ENCODE data around the gene ZCCHC14.
"Not testable (repeated sequence)": the region's sequence is repeated elsewhere in the genome, so short reads cannot be mapped to it uniquely, and the experiment has no call there.

Gene ZCCHC14

GRCh38 chr16:87404764-87405625, 87.8 kb downstream of the ZCCHC14 start:
- no peak for DNase-seq

GRCh38 chr16:87395181-87395842, 97.5 kb downstream of the ZCCHC14 start:
- DNase-seq: no peak

DNA sequence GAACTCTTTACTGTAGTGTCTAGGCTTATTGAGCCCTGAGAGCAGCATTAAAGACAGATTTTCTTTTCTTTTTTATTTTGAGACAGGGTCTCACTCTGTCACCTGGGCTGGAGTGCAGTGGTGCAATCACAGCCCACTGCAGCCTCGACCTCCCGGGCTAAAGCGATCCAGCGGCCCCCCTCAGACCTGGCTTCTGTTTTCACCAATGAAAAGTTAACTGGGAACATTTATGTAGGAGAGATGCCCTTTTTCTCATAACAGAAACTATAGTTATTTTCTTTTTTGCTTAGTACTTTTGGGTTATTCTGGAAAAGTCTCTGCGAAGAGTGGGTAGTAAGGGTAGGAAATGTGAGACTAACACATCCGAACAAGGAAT, 99.2 kb downstream of the ZCCHC14 start:
- no peak for DNase-seq

GRCh38 chr16:87392821-87393679, 99.8 kb downstream of the ZCCHC14 start:
- DNase-seq: peak; percentile 66

DNA sequence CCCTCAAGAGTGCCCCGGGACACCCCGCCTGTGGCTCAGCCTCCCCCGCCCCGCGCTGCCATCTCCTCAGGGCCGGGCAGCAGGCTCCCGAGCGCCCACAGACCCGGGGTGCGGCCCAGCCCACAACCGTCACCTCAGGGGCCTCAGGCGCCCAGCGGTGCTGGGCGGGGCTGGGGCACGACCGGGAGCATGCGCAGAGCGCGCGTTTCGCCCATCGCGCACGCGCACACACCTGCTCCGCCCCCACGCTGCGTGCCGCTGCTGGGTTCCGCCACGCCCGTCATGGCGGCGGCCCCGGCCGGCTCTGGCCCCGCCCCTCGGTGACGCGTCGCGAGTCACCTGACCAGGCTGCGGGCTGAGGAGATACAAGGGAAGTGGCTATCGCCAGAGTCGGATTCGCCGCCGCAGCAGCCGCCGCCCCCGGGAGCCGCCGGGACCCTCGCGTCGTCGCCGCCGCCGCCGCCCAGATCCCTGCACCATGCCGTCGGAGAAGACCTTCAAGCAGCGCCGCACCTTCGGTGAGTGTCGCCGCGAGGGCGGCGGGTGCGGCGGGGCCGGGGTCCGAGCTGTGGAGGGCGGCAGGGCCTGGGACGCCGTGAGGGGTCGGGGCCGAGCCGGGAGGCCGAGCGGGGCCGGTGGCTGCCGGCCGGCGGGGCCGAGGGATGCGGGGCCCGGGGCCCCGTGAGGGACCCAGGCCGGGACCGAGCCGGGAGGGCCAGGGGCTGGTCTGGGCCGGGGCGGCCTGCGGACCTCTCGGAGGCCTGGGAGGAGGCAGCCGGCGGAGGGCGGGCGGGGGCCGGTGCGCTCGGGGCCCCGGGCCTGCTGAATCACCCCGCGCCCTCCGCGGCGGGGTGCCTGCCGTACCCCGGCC, 100.6 kb downstream of the ZCCHC14 start, which contains the start of gene MAP1LC3B:
MAP1LC3B (plus strand) TSS at position 387 of the 871 bp plus-strand sequence; CDS start at position 479, 92 bp downstream.
- peak; percentile 99 for DNase-seq

DNA sequence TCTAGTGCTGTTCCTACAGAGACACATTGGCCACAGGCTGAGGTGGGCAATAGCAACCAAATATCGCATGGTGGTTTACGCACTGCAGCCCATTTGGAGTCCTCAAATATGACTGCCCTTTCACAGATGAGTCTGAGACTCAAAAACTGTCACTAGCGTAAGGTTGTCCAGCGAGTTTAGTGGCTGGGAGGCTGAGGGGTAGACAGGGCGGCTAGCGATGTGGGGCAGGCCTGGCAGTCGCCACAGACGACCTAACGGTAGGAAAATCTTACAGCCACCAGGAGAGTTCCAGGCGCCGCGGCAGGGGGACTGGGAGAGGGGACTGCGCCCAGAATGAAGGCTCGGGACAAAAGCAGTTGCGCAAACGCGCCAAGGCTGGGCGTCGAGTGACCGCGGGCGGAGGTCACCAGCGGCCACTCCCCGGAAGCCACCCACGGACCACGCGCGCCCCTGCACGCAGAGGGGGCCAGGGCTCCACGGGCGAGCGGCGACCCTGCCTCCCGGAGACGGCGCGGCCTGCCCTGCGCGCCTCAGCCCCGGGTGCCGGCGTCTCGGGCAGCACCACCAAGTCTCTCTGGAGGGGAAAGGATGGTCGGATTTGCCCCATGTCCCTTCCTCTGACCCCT, 101.4 kb downstream of the ZCCHC14 start:
- no peak for DNase-seq

DNA sequence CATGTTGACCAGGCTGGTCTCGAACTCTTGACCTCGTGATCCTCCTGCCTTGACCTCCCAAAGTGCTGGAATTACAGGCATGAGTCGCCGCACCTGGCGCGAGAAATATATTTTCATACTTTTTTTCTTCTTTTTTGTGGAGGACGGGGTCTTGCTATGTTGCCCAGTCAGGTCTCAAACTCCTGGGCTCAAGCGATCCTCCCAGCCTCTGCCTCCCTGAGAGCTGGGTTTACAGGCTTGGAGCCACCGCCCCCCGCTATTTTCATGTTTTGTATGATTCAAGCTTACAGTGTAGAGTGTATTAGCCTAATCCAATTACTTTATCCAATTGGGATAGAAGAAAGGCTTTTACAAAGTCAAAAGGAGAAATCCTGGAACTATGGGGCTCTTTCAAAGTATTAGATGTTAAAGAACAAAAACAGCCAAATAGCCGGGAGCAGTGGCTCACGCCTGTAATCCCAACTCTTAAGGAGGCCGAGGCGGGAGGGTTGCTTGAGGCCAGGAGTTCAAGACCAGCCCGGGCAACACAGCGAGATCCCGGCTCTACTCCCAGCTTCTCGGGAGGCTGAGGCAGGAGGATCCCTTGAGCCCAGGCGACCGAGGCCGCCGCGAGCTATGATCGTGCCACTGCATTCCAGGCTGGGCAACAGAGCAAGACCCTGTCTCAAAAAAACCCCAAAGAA, 102.0 kb downstream of the ZCCHC14 start:
- no peak for DNase-seq

GRCh38 chr16:87389914-87390313, 102.9 kb downstream of the ZCCHC14 start:
- DNase-seq: not testable (repeated sequence)

GRCh38 chr16:87389245-87389644, 103.6 kb downstream of the ZCCHC14 start:
- DNase-seq: no peak

- DNase-seq: no peak
Observed at GRCh38 chr16:87388818-87389134, 104.0 kb downstream of the ZCCHC14 start.

DNA sequence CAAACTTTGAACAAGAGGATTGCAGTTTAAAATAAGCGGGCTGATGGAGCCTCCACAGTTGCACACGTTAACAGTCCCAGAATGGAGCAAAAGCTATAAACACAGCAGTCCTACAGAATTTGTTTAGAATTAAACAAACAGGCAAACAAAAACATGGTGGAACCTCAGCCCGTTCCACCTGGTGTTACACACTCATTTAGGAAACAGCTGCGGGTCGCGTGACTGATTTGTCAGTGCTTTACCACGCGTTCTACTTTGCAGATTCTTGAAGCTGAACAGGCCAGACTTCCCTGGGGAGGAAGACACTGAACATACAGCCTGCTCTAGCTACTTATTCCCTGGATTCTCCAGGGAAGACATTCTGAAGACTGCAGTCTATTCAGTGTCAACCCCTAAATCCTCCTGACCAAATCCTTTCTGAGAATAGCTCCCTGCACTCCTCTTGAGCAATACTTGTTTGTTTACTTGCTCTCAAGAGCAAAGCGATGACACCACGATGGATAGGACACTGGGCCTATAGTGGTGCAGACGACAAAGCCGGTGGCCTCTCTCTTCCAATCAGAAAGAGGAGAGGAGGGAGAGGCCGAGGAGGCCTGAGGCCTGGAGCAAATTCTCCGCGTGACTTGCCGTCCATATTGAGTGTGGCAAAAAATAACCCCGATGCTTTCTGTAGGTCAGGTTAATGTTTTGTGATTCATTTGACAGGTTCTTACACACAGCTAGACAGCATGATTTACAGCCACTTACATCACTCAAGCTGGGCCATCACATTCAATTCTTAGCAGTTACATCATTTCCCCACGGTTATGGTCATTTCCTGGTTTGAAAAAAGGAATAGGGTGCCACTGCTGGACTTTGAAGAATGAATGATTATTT, 104.6 kb downstream of the ZCCHC14 start:
- peak; percentile 87 for DNase-seq

DNA sequence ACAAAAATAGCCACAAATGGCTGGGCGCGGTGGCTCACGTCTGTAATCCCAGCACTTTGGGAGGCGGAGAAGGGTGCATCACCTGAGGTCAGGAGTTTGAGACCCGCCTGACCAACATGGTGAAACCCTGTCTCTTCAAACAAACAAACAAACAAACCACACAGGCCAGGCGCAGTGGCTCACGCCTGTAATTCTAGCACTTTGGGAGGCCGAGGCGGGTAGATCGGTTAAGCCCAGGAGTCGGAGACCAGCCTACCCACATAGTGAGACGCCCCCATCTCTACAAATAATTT, 108.0 kb downstream of the ZCCHC14 start:
- DNase-seq: not testable (repeated sequence)

- no peak for DNase-seq
Observed at GRCh38 chr16:87384162-87384874, 108.5 kb downstream of the ZCCHC14 start.

DNA sequence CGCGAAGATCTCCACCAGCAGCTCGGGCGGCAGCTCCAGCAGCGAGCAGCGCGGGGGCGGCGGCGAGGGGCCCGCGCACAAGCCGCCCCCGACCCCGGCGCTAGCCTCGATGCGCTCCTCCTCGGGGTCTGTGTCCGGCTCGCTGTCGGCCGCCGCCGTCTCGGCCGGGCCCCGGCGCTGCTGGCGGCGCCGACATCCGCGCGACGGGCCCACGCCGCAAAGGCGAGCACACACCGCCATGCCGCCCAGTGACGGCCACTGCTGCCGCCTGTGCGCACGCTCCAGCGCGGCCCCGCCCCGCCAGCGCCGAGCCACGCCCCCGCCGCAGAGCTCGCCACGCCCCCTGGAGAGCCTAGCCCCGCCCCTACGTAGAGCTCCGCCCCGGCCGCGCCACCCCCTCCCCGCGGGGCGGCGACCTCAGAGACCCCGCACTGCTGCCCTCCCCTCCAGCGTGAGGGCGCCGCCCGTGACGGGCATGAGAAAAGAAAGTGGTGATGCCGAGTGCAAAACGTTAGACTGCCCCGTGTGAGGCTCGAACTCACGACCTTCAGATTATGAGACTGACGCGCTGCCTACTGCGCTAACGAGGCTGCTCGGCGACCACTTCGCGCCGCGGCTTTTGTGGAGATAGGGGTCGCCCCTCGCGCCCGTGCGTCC, 109.2 kb downstream of the ZCCHC14 start, which contains the start of gene FBXO31:
FBXO31 (minus strand) TSS at position 272 of the 657 bp plus-strand sequence; CDS start at position 240, 32 bp downstream.
- DNase-seq: peak; percentile 96

- DNase-seq: no peak
Observed at GRCh38 chr16:87382023-87382785, 110.6 kb downstream of the ZCCHC14 start.

DNA sequence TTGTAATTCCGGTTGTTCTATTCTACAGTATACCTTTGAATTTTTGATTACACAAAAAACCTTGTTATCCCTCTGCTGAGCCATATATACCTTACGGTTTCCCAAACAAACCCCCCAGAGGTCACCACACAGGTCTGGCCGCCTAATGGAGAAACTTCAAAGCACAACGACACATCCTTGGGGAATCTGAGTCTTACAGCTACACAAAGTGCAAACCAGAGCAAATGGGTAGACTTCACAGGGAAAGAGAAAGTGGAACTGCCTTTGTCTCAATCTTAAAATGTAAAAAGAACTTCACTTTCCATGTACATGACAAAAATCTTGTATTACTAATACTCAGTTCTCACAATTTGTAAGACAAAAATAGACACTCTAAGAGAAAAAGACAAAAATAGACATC, 111.9 kb downstream of the ZCCHC14 start:
- no peak for DNase-seq

DNA sequence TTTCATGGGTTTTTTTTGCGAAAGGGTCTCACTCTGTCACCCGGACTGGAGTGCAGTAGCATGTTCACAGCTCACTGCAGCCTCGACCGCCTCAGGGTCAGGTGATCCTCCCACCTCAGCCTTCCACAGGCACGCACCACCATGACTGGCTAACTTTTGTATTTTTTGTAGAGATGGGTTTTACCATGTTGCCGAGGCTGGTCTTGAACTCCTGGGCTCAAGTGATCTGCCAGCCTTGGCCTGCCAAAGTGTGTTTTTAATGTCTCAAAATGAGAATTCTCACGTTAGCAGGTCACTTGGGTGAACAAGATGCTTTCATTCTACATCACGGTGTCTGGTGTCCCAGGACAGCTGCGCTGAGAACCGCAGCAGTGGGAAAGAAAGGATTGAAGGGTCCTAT, 112.4 kb downstream of the ZCCHC14 start:
- no peak for DNase-seq

DNA sequence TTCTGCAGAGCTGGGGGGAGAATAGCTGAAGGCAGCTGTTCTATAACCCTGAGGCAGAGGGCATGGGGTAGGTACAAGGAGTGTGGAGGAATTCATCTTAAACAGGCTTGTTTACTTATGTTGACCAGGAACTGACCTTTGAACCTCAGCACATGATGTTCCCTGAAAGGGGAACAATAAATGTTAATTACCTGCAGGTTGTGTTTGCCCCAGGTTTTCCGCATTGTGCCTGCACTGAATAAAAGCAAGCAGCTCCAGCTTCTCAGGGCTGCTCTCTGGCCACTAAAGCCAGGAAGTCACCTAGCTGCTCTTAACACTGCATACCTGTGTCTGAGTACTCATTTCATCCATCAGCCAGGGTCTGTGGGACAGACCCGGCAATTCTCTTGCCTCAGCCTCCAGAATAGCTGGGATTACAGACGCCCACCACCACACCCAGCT, 113.5 kb downstream of the ZCCHC14 start:
- not testable (repeated sequence) for DNase-seq
